Rectal smooth muscle tissue (tissue), 1 donor: ENCODE data around the gene CD101.

Experiments used
- H3K27ac ChIP-seq: one replicate; pipeline ENCODE4 v1.7.0; 2013; ENCODE audit warnings: low read depth, low read length, inconsistent platforms
- H3K27me3 ChIP-seq: one replicate; pipeline ENCODE4 v1.7.0; 2013; ENCODE audit warnings: low read length; ENCODE audit not compliant: control insufficient read depth, insufficient read depth
- H3K36me3 ChIP-seq: one replicate; pipeline ENCODE4 v1.7.0; 2013; ENCODE audit warnings: low read length; ENCODE audit not compliant: control insufficient read depth, insufficient read depth
- H3K4me1 ChIP-seq: one replicate; pipeline ENCODE4 v1.7.0; 2013; ENCODE audit warnings: low read length; ENCODE audit not compliant: control insufficient read depth, insufficient read depth
- H3K4me3 ChIP-seq: one replicate; pipeline ENCODE4 v1.7.0; 2013; ENCODE audit warnings: low read length
- H3K9ac ChIP-seq: one replicate; pipeline ENCODE4 v1.7.0; 2013; ENCODE audit warnings: low read length

Gene CD101

DNA sequence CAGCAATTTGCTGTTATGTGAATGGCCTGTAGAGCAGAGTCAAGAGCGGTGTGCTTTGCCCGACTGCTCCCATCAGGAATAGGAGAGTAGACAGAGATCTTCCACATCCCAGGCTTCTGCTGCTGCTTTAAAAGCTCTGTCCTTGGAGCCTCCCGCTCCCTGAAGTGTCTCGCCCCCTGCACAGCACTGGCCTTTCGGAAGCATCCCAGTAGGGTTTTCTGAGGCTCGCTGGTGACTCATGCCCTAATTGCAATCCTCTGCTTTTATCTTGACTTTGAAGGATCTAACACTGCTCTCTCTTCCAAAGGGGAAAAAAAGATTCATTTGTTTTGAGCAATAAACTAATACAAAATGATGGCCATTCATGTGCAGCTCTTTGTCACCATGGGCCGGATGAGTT, 13.3 kb upstream of the CD101 start:
- H3K27ac ChIP-seq: peak overlapping the region; percentile 61
- no peak overlapping the region for H3K4me3 ChIP-seq
- peaks cover 24% of the 10 kb centered on the region for H3K4me1 ChIP-seq
- H3K9ac ChIP-seq: no peak overlapping the region
- no peaks in the 10 kb centered on the region for H3K27me3 ChIP-seq
- H3K36me3 ChIP-seq: no peaks in the 10 kb centered on the region

DNA sequence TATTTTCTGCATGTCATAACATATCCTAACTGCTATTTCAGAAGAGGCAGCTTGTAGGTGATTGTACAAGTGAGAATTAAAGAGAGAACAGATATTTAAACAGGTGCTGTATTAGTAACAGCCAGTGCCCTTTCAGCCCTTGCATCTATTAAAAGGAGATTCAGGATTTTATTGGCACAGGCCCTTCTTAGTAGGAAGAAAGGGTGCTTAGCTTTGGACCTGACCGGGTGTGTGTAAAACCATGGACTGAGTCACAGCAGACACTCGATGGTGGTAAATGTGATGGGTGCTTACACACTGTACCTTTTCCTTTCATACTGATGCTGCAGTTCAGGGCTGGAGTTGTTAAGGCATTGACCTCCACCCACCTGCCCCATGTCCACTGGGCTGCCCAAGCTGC, 12.7 kb upstream of the CD101 start:
- Histone ChIP-seq H3K4me1 (peaks cover 24% of the 10 kb centered on the region), H3K36me3 (no peaks in the 10 kb centered on the region), H3K27ac (peak overlapping the region; percentile 61), H3K27me3 (no peaks in the 10 kb centered on the region), H3K4me3 (no peak overlapping the region), H3K9ac (no peak overlapping the region)

DNA sequence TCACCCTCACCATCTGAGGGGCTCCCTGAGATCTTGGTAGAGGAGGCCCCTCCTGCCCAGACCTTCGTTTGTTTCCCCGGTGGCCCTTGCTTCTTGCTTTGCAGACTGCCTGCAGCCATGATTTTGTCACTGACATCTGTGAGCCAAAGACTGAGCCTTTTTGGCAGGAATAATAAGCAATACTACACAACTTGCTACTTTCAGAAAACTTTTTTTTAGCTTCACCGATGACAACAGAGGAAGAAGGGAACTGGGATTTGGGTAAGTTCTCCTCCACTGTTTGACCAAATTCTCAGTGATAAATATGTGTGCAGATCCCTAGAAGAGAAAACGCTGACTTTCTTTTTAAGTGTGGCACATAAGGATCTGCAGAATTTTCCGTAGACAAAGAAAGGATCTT, 11.7 kb upstream of the CD101 start:
- H3K27ac ChIP-seq: peak overlapping the region; percentile 15
- H3K27me3 ChIP-seq: no peaks in the 10 kb centered on the region
- H3K4me3 ChIP-seq: no peak overlapping the region
- H3K9ac ChIP-seq: no peak overlapping the region
- no peaks in the 10 kb centered on the region for H3K36me3 ChIP-seq
- H3K4me1 ChIP-seq: peaks cover 16% of the 10 kb centered on the region

DNA sequence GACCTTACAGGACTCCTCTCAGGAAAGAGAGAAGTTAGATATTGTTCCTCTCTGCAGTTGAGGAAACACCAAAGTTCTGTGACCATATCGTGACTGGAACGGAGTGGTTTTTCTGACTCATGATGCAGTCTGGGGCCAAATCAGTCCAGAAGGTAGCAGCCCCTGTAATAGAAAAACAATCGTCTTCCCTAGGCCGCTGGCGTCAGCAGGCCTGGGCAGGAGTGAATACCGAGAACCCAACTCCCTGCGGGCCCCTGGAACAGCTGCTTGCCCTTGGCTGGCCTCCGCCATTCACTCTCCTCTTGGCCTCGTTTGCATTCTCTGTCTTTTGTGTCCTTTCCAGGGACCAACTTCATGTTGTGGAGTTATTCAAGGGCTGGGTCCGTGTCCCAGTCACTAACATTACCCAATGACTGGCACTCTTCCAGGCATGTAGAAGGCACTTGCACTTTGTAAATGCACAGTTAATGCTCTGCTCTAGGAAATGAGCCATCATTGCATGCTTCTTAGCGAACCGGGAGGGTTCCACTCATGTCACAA, 10.9 kb upstream of the CD101 start:
- no peaks in the 10 kb centered on the region for H3K36me3 ChIP-seq
- peaks cover 16% of the 10 kb centered on the region for H3K4me1 ChIP-seq
- no peak overlapping the region for H3K9ac ChIP-seq
- no peaks in the 10 kb centered on the region for H3K27me3 ChIP-seq
- H3K4me3 ChIP-seq: no peak overlapping the region
- no peak overlapping the region for H3K27ac ChIP-seq

DNA sequence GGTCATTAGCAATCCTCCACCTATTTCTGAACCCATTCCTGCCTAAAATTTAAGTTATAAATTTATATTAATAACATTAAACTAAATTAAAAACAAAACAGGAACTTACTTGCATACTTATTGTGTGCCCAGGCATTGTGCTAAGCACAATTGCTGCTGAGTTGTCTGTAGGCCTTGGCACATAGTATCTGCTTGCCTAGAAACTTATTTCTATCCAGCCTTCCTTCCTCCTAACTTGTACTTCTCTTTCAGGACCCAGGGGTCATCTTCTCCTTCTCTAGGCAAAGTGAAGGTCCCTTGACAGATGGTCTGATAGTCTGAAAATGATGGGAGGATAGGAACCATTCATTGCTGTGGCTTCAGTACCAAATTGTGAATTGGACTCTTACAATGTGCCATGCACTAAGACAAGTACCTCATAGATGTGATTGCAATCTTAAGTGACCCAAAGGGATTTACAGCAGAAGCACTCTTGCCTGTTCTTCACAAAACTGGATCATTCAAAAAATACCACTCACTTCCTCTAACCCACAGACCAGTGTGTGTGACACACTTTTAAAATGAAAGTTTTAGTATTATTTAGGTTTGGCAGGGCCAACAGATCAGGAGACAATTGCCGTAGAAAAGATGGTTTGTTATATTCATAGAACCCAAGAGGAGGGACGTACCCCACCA, 10.3 kb upstream of the CD101 start:
- H3K27ac ChIP-seq: no peak overlapping the region
- no peaks in the 10 kb centered on the region for H3K36me3 ChIP-seq
- no peak overlapping the region for H3K9ac ChIP-seq
- no peak overlapping the region for H3K4me3 ChIP-seq
- H3K27me3 ChIP-seq: no peaks in the 10 kb centered on the region
- H3K4me1 ChIP-seq: peaks cover 16% of the 10 kb centered on the region

DNA sequence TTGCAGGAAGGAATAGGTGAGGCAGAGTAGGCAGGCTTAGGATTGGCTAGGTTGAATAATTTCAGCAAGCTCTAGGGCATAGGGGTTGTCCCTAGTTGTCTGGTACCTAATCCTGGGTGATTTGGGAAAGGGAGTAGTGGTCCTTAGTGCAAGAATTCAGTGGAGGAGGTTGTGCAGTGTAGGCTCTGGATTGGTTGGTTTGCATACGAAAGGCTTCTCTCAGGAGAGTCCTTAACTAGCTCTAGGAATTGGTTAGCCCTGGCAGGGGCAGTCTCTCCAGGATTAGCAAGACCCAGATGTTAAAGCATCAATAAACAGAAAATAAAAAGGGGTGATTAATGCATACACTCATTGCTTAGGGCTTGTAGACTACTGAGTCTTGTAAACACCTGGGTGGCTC, 9.6 kb upstream of the CD101 start:
- H3K27ac ChIP-seq: no peak overlapping the region

DNA sequence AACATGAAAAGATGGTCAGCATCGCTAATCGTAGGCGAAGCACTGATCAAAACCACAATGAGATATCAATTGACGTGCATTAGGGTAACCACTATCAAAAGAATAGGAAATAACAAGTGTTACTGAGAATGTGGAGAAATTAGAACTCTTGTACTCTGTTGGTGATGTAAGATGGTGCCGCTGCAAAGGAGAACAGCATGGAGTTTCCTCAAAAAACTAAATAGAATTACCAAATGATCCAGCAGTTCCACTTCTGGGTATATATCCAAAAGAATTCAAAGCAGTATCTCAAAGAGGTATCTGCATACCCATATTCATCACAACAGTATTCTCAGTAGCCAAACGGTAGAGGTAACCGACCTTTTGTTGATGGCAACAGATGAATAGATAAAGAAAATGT, 8.3 kb upstream of the CD101 start:
- H3K36me3 ChIP-seq: no peaks in the 10 kb centered on the region
- no peak overlapping the region for H3K4me3 ChIP-seq
- no peaks in the 10 kb centered on the region for H3K27me3 ChIP-seq
- no peak overlapping the region for H3K9ac ChIP-seq
- H3K27ac ChIP-seq: no peak overlapping the region
- H3K4me1 ChIP-seq: peaks cover 8% of the 10 kb centered on the region

More for the DNA sequence above, 9.6 kb upstream of the CD101 start:
- no peaks in the 10 kb centered on the region for H3K36me3 ChIP-seq
- H3K9ac ChIP-seq: no peak overlapping the region
- H3K27me3 ChIP-seq: no peaks in the 10 kb centered on the region
- H3K4me3 ChIP-seq: no peak overlapping the region
- H3K4me1 ChIP-seq: peaks cover 16% of the 10 kb centered on the region

DNA sequence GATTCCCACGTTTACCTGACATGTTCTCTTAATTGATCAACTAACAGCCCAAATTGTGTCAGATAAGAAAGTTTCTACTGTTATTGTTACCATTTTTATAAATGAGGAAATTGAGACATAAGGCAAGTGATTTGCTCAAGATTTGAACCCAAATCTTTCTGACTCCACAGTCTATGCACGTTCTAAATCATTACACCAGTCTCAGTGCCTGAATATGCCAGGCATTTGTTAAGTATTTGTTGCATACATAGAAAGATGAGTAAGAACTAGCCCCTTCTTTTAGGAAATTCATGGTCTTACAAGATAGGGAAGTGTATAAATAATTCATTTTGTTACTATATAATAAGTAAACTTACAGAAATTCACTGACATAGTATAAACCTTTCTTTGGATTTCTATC, 7.1 kb upstream of the CD101 start:
- H3K27ac ChIP-seq: no peak overlapping the region
- peaks cover 3% of the 10 kb centered on the region for H3K4me1 ChIP-seq
- H3K4me3 ChIP-seq: no peak overlapping the region
- no peak overlapping the region for H3K9ac ChIP-seq
- H3K27me3 ChIP-seq: no peaks in the 10 kb centered on the region
- H3K36me3 ChIP-seq: no peaks in the 10 kb centered on the region

DNA sequence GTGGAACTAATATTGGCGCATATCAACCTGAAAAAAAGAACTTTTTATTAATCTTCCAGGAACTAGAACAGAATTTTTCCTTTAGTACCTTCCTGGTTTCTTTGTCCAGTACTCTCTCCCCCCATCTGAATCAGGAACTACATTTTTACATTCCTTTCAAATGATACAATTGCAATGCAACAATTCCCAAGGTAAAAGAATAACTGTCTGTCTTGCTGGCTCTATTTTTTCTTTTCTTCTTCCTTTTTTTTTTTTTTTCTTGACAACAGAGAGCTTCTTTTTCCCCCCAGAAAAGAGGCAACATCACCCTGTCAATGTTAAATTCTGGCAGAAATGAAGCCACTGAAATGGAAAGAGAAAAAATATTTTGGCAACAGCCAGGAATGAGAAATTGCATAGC, 4.5 kb upstream of the CD101 start:
- Histone ChIP-seq H3K27me3 (no peaks in the 10 kb centered on the region), H3K36me3 (no peaks in the 10 kb centered on the region), H3K27ac (no peak overlapping the region), H3K4me3 (no peak overlapping the region), H3K4me1 (no peaks in the 10 kb centered on the region), H3K9ac (no peak overlapping the region)

DNA sequence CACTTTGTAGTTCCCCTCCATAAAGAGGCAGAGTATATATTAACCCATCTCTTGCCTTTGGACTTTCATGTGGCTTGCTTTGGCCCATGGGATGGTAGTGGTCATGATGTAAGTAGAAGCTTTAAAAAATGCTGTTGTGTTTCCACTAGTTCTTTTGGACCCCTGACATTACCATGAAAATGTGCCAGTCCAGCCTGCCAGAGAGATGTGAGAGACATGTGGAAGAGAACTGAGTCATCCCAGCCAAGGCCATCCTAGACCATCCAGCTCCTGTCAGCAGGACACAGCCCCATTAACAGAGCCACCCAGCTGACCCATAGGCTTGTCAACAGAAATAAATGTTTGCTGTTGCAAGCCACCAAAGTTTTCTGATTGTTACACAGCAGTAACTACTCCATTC, 3.9 kb upstream of the CD101 start:
- Histone ChIP-seq H3K27me3 (no peaks in the 10 kb centered on the region), H3K36me3 (no peaks in the 10 kb centered on the region), H3K4me3 (no peak overlapping the region), H3K4me1 (no peaks in the 10 kb centered on the region), H3K9ac (no peak overlapping the region), H3K27ac (no peak overlapping the region)

DNA sequence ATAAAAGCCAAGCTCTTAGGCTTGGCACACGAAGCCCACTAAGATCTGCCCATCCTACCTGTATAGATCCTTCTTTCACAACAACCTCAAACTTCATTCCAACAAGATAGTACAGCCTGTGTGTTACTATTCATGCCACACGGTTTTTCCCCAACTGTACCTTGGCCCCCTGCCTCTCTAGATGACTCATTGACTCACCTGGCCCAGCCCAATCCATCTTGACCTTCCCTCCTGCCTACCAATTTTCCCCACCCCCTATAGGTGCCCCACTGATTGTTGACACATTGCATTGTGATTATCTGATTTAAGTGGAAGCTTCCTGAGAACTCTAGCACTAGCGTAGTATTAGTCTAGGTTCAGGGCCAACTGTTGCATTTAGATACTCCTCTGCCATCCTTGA, 2.0 kb upstream of the CD101 start:
- Histone ChIP-seq H3K9ac (no peak overlapping the region), H3K27me3 (no peaks in the 10 kb centered on the region), H3K27ac (no peak overlapping the region)

DNA sequence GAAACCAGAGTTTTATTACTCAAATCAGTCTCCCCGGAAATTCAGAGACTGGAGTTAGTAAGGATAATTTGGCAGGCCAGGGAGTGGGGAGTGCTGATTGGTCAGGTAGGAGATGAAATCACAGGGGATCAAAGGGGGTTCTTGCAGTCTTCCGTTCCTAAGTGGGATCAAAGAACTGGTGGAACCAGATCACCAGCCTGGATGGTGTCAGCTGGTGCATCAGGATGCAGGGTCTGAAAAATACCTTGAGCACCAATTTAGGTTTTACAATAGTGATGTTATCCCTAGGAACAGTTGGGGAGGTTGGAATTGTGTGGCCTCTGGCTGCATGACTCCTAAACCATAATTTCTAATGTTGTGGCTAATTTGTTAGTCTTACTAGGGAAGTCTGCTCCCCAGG, 1.4 kb upstream of the CD101 start:
- no peaks in the 10 kb centered on the region for H3K27me3 ChIP-seq
- no peak overlapping the region for H3K9ac ChIP-seq
- no peaks in the 10 kb centered on the region for H3K36me3 ChIP-seq
- no peak overlapping the region for H3K27ac ChIP-seq
- H3K4me3 ChIP-seq: no peak overlapping the region
- no peaks in the 10 kb centered on the region for H3K4me1 ChIP-seq

More for the DNA sequence above, 2.0 kb upstream of the CD101 start:
- Histone ChIP-seq H3K4me3 (no peak overlapping the region), H3K4me1 (no peaks in the 10 kb centered on the region), H3K36me3 (no peaks in the 10 kb centered on the region)

DNA sequence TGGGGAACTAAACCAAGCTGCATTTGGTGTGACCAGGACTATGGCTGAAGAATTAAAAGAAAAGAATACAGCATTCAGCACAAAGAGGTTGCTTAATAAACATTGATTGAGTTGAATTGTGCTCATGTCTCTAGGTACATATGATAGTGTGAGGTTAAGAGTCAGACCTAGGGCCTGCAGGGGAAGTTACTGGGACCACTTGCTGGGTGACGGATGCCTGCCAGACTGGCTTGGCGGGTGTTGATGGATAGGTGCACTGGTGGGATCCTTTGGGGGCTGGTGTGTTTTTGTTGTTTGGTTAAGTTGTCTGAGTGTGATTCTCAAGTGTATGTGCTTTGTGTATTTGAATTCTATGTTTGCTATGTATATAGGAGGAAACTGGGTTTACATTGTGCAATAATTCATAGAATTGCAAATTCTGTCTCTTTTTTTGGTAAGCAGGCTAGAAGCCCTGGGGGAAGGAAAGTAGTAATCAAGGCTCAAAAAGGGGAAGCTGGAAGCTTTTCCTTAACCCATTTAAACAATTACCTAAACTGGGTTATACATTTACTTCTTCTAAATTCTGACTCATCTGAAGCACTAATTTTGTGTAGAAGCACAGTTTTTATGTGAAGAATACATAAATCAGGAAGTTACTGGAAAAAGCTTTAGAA, 1.8 kb downstream of the CD101 start:
- Histone ChIP-seq H3K36me3 (no peaks in the 10 kb centered on the region), H3K27me3 (no peaks in the 10 kb centered on the region), H3K4me3 (no peak overlapping the region), H3K4me1 (no peaks in the 10 kb centered on the region), H3K27ac (no peak overlapping the region), H3K9ac (no peak overlapping the region)
